DOHH2 (cell line): ENCODE results near the gene PTPRZ1.

ENCODE experiments used
- H3F3A ChIP-seq: fragments of 200-600 bp; sonication (generic), shearing (Covaris generic); 2 replicates; pipeline ENCODE4 v1.6.0; 2016; ENCODE audit warnings: antibody characterized with exemption, mild to moderate bottlenecking; ENCODE audit not compliant: control insufficient read depth, insufficient read depth
- H3K27ac ChIP-seq: fragments of 200-600 bp; sonication (generic); 2 replicates; pipeline ENCODE4 v1.5.1; 2014; ENCODE audit warnings: low read depth, mild to moderate bottlenecking, low read length, moderate library complexity
- H3K27me3 ChIP-seq: fragments of 200-600 bp; sonication (generic); 2 replicates; pipeline ENCODE4 v1.6.1; 2014; ENCODE audit warnings: mild to moderate bottlenecking, low read length, mixed read lengths; ENCODE audit not compliant: control insufficient read depth
- H3K36me3 ChIP-seq: fragments of 200-600 bp; sonication (generic); 2 replicates; pipeline ENCODE4 v1.6.1; 2014; ENCODE audit warnings: mild to moderate bottlenecking, low read length, moderate library complexity, mixed read lengths; ENCODE audit not compliant: control insufficient read depth
- H3K4me1 ChIP-seq: fragments of 200-600 bp; sonication (generic); 2 replicates; pipeline ENCODE4 v1.6.1; 2014; ENCODE audit warnings: mild to moderate bottlenecking, low read length, mixed read lengths; ENCODE audit not compliant: control insufficient read depth
- H3K4me2 ChIP-seq: fragments of 200-600 bp; sonication (generic); 2 replicates; pipeline ENCODE4 v1.6.0; 2014; ENCODE audit warnings: mild to moderate bottlenecking, low read length, moderate library complexity
- H3K4me3 ChIP-seq: fragments of 200-600 bp; sonication (generic); 2 replicates; pipeline ENCODE4 v1.5.1; 2014; ENCODE audit warnings: mild to moderate bottlenecking, low read length, mixed read lengths
- H3K79me2 ChIP-seq: fragments of 200-600 bp; sonication (generic); 2 replicates; pipeline ENCODE4 v1.6.1; 2014; ENCODE audit warnings: mild to moderate bottlenecking, low read length, mixed read lengths; ENCODE audit not compliant: control insufficient read depth
- H3K9me2 ChIP-seq: fragments of 200-600 bp; sonication (generic); replicated peaks from 2 replicates; pipeline ENCODE4 v1.6.1; 2014; ENCODE audit warnings: mild to moderate bottlenecking, low read length, mixed read lengths; ENCODE audit not compliant: control insufficient read depth
- H3K9me3 ChIP-seq: fragments of 200-600 bp; sonication (generic); 2 replicates; pipeline ENCODE4 v1.6.1; 2014; ENCODE audit warnings: antibody characterized with exemption, low read length, mixed read lengths; ENCODE audit not compliant: control insufficient read depth, insufficient read depth
- H4K20me1 ChIP-seq: fragments of 200-600 bp; sonication (generic); 2 replicates; pipeline ENCODE4 v1.6.0; 2014; ENCODE audit warnings: low read depth, mild to moderate bottlenecking, antibody characterized with exemption, low read length, moderate library complexity; ENCODE audit not compliant: control insufficient read depth, insufficient read depth
- EZH2phosphoT487 ChIP-seq: fragments of 200-600 bp; sonication (generic); IDR thresholded peaks from 2 replicates; pipeline ENCODE4 v1.6.1; 2017; ENCODE audit warnings: borderline replicate concordance, mild to moderate bottlenecking, antibody characterized with exemption, low read length, moderate library complexity, mixed read lengths
- TF ChIP-seq, protein P1 (sequence below): fragments of 200-600 bp; sonication (generic); IDR thresholded peaks from one replicate; pipeline ENCODE4 v1.5.1; 2014; ENCODE audit warnings: antibody characterized with exemption, mild to moderate bottlenecking, low read depth, low read length; ENCODE audit not compliant: poor library complexity, severe bottlenecking

PTPRZ1 gene

DNA sequence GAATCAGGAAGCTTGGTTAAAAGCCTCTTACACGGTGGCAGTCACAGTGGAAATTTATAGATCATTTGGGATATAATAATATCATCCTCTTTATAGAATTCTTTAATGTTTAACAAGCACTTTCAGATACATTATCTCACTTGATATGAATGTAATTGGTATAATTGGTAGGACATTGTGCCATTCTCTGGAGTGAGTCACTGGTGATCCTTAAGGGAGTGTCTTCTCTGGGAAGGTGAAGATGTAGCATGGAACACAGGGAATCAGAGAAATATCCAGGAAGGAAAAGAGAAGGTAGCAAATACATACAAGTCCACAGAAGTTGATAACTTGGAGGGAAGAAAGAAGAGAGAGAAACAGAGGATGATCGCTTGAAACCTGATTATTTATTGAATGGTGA lies 9.8 kb downstream of the PTPRZ1 start:
- TF ChIP-seq EZH2phosphoT487 = no peak
- TF ChIP-seq, protein P1, sequence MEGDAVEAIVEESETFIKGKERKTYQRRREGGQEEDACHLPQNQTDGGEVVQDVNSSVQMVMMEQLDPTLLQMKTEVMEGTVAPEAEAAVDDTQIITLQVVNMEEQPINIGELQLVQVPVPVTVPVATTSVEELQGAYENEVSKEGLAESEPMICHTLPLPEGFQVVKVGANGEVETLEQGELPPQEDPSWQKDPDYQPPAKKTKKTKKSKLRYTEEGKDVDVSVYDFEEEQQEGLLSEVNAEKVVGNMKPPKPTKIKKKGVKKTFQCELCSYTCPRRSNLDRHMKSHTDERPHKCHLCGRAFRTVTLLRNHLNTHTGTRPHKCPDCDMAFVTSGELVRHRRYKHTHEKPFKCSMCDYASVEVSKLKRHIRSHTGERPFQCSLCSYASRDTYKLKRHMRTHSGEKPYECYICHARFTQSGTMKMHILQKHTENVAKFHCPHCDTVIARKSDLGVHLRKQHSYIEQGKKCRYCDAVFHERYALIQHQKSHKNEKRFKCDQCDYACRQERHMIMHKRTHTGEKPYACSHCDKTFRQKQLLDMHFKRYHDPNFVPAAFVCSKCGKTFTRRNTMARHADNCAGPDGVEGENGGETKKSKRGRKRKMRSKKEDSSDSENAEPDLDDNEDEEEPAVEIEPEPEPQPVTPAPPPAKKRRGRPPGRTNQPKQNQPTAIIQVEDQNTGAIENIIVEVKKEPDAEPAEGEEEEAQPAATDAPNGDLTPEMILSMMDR = no peak
- no peak overlapping the region for H3K4me3 ChIP-seq
- H3K4me1 ChIP-seq = no peaks in the 10 kb centered on the region
- H3K79me2 ChIP-seq = no peaks in the 10 kb centered on the region
- no peaks in the 10 kb centered on the region for H3K36me3 ChIP-seq
- no peaks in the 10 kb centered on the region for H3F3A ChIP-seq
- no peak overlapping the region for H3K4me2 ChIP-seq
- no peaks in the 10 kb centered on the region; the same call in 1 of the 2 replicates for H3K27me3 ChIP-seq
- no peak overlapping the region for H3K27ac ChIP-seq
- no peaks in the 10 kb centered on the region for H3K9me2 ChIP-seq
- H4K20me1 ChIP-seq = no peaks in the 10 kb centered on the region
- no peaks in the 10 kb centered on the region for H3K9me3 ChIP-seq

DNA sequence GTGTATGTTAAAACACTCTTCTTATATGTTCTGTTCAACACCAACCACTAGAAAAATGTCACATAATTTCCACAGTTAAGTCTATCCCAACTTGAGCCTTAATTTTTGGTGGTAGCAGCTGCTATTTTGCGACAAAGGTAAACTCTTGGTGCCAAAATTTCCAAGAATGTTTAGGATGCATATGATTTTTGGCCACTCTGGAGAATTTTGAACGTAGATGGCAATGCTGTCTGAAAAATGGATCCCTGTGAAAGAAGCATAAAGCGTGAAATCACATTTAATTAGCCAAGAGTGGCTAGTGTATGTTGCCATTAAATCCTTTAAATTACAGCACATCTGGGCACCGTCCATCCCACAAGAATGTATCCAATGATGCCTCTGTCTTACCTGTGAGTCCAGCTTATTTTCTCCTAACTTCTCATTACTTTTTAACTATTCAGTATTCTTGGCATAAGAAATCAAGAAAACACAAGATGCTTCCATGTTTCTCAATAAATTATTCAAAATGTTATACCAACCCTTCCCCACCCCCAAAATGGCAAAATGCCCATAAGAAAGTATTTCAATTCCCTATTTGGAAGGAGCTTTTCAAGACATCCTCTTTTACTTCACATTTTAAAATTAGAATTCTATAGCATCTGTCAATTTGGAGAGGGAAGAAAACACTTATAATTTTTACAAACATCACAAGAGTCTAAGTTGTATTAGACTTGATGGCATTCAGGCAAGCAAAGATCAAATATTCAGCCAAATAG lies 12.4 kb downstream of the PTPRZ1 start:
- Histone ChIP-seq H3K4me3 (no peak overlapping the region), H3K27me3 (no peaks in the 10 kb centered on the region), H3K79me2 (no peaks in the 10 kb centered on the region), H3F3A (no peaks in the 10 kb centered on the region), H3K9me2 (no peaks in the 10 kb centered on the region), H3K4me1 (no peaks in the 10 kb centered on the region), H4K20me1 (no peaks in the 10 kb centered on the region), H3K4me2 (no peak overlapping the region), H3K27ac (no peak overlapping the region), H3K36me3 (no peaks in the 10 kb centered on the region), H3K9me3 (no peaks in the 10 kb centered on the region)
- TF ChIP-seq, protein P1 = no peak
- no peak for TF ChIP-seq EZH2phosphoT487

DNA sequence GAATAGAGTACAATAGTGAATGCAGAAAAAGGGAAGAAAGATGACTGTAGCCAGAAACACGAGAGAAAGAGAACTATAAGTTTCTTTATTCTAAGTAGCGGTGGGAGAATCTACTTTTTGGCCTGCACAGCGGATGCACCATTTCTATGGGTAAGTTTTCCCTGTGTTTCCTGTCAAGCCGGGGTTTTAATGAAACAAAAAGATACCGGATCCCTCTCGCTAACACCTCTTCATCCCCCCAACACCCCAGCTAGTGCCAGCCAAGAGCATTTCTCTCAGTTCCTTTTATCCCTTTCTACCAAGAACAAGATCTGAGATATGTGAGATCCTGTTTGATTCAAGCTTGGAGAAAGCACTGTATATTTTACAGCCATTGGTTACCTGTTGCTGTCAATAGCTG lies 14.7 kb downstream of the PTPRZ1 start:
- Histone ChIP-seq H3K4me1 (no peaks in the 10 kb centered on the region), H3K36me3 (no peaks in the 10 kb centered on the region), H3K9me3 (no peaks in the 10 kb centered on the region), H3K27me3 (no peaks in the 10 kb centered on the region), H3K4me2 (no peak overlapping the region), H4K20me1 (no peaks in the 10 kb centered on the region), H3K27ac (no peak overlapping the region), H3F3A (no peaks in the 10 kb centered on the region), H3K4me3 (no peak overlapping the region), H3K9me2 (no peaks in the 10 kb centered on the region), H3K79me2 (no peaks in the 10 kb centered on the region)
- TF ChIP-seq, protein P1 = no peak
- TF ChIP-seq EZH2phosphoT487 = no peak
